Activated T-cell treated with anti-CD3 and anti-CD28 coated beads, Interleukin-2, amount 50 U/mL, for 24 hours (primary cell): Measurements from ENCODE around the gene RAET1E.
"Not testable (repeated sequence)": the region's sequence is repeated elsewhere in the genome, so short reads cannot be mapped to it uniquely, and the experiment has no call there.

Source experiments
- DNase-seq: peaks from one replicate; pipeline ENCODE4 v3.0.0-alpha.2; 2020
- H3K27ac Mint-ChIP-seq: 2 replicates; pipeline ENCODE4 v1.8.0; 2020; ENCODE audit warnings: mild to moderate bottlenecking, mixed read lengths
- H3K27me3 Mint-ChIP-seq: 2 replicates; pipeline ENCODE4 v1.8.0; 2020; ENCODE audit warnings: mixed read lengths
- H3K36me3 Mint-ChIP-seq: 2 replicates; pipeline ENCODE4 v1.8.0; 2020; ENCODE audit warnings: low read depth, mixed read lengths
- H3K4me1 Mint-ChIP-seq: 2 replicates; pipeline ENCODE4 v1.8.0; 2020; ENCODE audit warnings: low read depth, mixed read lengths
- H3K4me3 Mint-ChIP-seq: 2 replicates; pipeline ENCODE4 v1.8.0; 2020; ENCODE audit warnings: mild to moderate bottlenecking, moderate library complexity, mixed read lengths
- H3K9me3 Mint-ChIP-seq: 2 replicates; pipeline ENCODE4 v1.8.0; 2020; ENCODE audit warnings: mixed read lengths

RAET1E gene

GRCh38 chr6:149877659-149878058, 20.3 kb downstream of the RAET1E start:
- Mint-ChIP-seq H3K4me1 (no peaks in the 10 kb centered on the region), H3K36me3 (no peaks in the 10 kb centered on the region), H3K9me3 (no peaks in the 10 kb centered on the region), H3K4me3 (no peak overlapping the region), H3K27ac (no peak overlapping the region), H3K27me3 (peaks cover 39% of the 10 kb centered on the region)
- no peak for DNase-seq

- no peaks in the 10 kb centered on the region for H3K4me1 Mint-ChIP-seq
- peaks cover 3% of the 10 kb centered on the region for H3K9me3 Mint-ChIP-seq
- no peak for DNase-seq
- H3K27me3 Mint-ChIP-seq, result peaks cover 41% of the 10 kb centered on the region
- H3K36me3 Mint-ChIP-seq, result no peaks in the 10 kb centered on the region
- H3K4me3 Mint-ChIP-seq, result no peak overlapping the region
- no peak overlapping the region for H3K27ac Mint-ChIP-seq
Observed at GRCh38 chr6:149876241-149876933, 21.5 kb downstream of the RAET1E start.

- H3K27ac Mint-ChIP-seq, result no peak overlapping the region
- peaks cover 26% of the 10 kb centered on the region for H3K27me3 Mint-ChIP-seq
- peaks cover 3% of the 10 kb centered on the region for H3K9me3 Mint-ChIP-seq
Observed at GRCh38 chr6:149872233-149872632, 25.7 kb downstream of the RAET1E start.

GRCh38 chr6:149871182-149871581, 26.7 kb downstream of the RAET1E start:
- peaks cover 3% of the 10 kb centered on the region for H3K9me3 Mint-ChIP-seq
- no peaks in the 10 kb centered on the region for H3K4me1 Mint-ChIP-seq
- no peak for DNase-seq
- H3K4me3 Mint-ChIP-seq, result no peak overlapping the region
- H3K27ac Mint-ChIP-seq, result no peak overlapping the region
- H3K27me3 Mint-ChIP-seq, result peaks cover 18% of the 10 kb centered on the region
- no peaks in the 10 kb centered on the region for H3K36me3 Mint-ChIP-seq

More at GRCh38 chr6:149872233-149872632, 25.7 kb downstream of the RAET1E start:
- H3K4me3 Mint-ChIP-seq, result no peak overlapping the region
- no peak for DNase-seq
- no peaks in the 10 kb centered on the region for H3K36me3 Mint-ChIP-seq
- no peaks in the 10 kb centered on the region for H3K4me1 Mint-ChIP-seq

- Mint-ChIP-seq H3K4me1 (peaks cover 7% of the 10 kb centered on the region), H3K27ac (no peak overlapping the region), H3K27me3 (peaks cover 14% of the 10 kb centered on the region), H3K4me3 (no peak overlapping the region), H3K9me3 (peaks cover 3% of the 10 kb centered on the region), H3K36me3 (no peaks in the 10 kb centered on the region)
- DNase-seq, result no peak
Observed at GRCh38 chr6:149869275-149869892, 28.5 kb downstream of the RAET1E start.

GRCh38 chr6:149867876-149868640, 29.9 kb downstream of the RAET1E start:
- Mint-ChIP-seq H3K27me3 (peaks cover 7% of the 10 kb centered on the region), H3K9me3 (peaks cover 3% of the 10 kb centered on the region), H3K27ac (no peak overlapping the region), H3K4me1 (peaks cover 9% of the 10 kb centered on the region), H3K36me3 (no peaks in the 10 kb centered on the region), H3K4me3 (no peak overlapping the region)
- no peak for DNase-seq

- Mint-ChIP-seq H3K4me1 (peaks cover 15% of the 10 kb centered on the region), H3K27ac (no peak overlapping the region)
Observed at GRCh38 chr6:149864578-149865535, 33.1 kb downstream of the RAET1E start.

GRCh38 chr6:149863698-149864577, 34.0 kb downstream of the RAET1E start, which contains the start of gene LRP11:
TSS of gene LRP11 (minus strand) at chr6:149864359. CDS start at chr6:149864020, 339 bp downstream.
- no peaks in the 10 kb centered on the region for H3K36me3 Mint-ChIP-seq
- no peaks in the 10 kb centered on the region for H3K9me3 Mint-ChIP-seq
- H3K27me3 Mint-ChIP-seq, result peaks cover 25% of the 10 kb centered on the region
- H3K27ac Mint-ChIP-seq, result no peak within 1 kb of the TSS
- DNase-seq, result peak; percentile 88
- H3K4me1 Mint-ChIP-seq, result peaks cover 15% of the 10 kb centered on the region
- peak within 1 kb of the TSS; percentile 79 for H3K4me3 Mint-ChIP-seq

More at GRCh38 chr6:149864578-149865535, 33.1 kb downstream of the RAET1E start:
- Mint-ChIP-seq H3K36me3 (no peaks in the 10 kb centered on the region), H3K4me3 (peak overlapping the region; percentile 60), H3K27me3 (peaks cover 25% of the 10 kb centered on the region), H3K9me3 (no peaks in the 10 kb centered on the region)
- no peak for DNase-seq

- peak; percentile 66 for DNase-seq
- H3K4me3 Mint-ChIP-seq, result peak overlapping the region; percentile 79
- peaks cover 15% of the 10 kb centered on the region for H3K4me1 Mint-ChIP-seq
- H3K9me3 Mint-ChIP-seq, result no peaks in the 10 kb centered on the region
- H3K36me3 Mint-ChIP-seq, result no peaks in the 10 kb centered on the region
- H3K27me3 Mint-ChIP-seq, result peaks cover 27% of the 10 kb centered on the region
- peak overlapping the region; percentile 67 for H3K27ac Mint-ChIP-seq
Observed at GRCh38 chr6:149862922-149863697, 34.8 kb downstream of the RAET1E start.

- Mint-ChIP-seq H3K4me3 (peak overlapping the region; percentile 79), H3K4me1 (peaks cover 15% of the 10 kb centered on the region), H3K27me3 (peaks cover 28% of the 10 kb centered on the region)
- not testable (repeated sequence) for H3K27ac Mint-ChIP-seq, H3K9me3 Mint-ChIP-seq, DNase-seq, H3K36me3 Mint-ChIP-seq
Observed at GRCh38 chr6:149862424-149862738, 35.5 kb downstream of the RAET1E start.

- Mint-ChIP-seq H3K4me3 (no peak overlapping the region), H3K36me3 (no peaks in the 10 kb centered on the region), H3K27ac (no peak overlapping the region), H3K27me3 (peaks cover 28% of the 10 kb centered on the region), H3K9me3 (no peaks in the 10 kb centered on the region), H3K4me1 (peaks cover 15% of the 10 kb centered on the region)
- DNase-seq, result no peak
Observed at GRCh38 chr6:149861603-149862423, 36.1 kb downstream of the RAET1E start.
